Measurements from ENCODE around the gene CDH4.

CDH4 gene

DNA sequence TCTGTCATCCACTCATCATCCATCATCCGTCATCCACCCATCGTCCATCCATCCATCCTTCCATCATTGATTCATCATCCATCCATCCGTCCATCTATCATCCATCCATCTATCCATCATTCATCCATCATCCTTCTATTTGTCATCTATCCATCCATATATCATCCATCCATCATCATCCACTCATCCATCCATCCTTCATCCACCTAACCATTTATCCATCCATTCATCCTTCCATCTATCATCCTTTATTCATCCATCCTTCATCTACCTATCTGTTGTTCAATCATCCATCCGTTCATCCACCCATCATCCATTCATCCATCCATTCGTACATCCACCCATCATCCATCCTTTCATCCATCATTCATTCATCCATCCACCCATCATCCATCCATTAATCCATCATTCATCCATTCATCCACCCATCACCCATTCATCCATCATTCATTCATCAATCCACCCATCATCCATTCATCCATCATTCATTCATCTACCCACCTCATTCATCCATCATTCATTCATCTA is 266.4 kb downstream of the CDH4 start:
- no peak for DNase-seq (ENCODE audit: low spot score)

DNA sequence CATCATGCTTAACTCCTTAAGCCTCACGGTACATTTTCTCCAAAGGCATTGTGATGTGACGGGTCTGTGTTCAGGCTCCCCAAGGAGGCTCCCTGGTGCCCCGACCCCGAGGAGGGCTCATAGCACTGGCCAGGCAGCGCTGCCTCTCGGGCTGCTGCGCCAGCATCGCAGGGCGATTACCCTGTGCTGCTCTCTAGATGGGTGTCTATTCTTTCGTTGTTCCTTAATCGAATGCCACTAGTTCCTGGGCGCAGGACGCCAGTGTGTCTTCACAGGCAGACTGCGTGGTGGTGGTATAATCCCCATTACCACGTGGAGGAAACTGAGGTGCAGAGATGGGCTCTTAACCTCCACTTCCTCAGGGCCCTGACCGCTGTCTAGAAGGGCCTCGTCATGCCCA is 267.4 kb downstream of the CDH4 start:
- DNase-seq (ENCODE audit: low spot score), result no peak

DNA sequence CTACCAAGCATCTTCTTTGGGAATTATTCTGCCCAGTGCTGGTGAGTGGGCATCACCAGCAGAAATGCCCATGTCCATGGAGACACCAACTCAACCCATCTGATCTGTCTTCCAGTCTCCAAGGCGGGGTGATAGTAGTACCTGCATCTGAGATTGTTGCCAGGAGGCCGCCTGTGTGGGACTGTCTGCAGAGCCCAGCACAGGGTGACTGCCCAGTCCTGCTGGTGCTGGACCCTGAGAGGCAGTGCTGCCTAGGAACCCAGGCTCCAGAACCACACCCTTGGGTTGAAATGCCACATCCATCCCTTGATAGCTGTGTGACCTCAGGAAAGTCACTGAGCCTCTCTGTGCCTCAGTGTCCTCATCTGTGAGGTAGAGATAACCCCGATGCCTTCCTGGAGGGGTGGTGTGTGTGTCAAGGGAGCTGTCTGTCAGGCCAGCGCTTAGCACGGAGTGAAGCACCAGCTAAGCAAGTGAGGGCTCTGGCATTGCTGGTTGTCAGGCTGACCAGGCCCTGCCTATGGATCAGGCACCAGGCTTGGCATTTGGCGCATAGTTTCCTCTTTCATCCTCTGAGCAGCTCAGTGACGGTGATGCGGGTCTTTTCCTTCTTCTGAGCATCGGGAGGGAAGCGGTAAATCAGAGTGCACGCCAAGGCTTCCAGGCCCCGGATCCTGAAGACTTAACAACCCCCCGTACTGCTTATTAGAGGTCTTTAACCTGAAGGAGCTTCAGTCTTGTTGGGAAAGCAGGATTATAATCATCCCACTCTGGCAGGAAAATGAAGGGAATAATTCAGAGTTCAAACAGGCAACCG is 268.2 kb downstream of the CDH4 start:
- no peak for DNase-seq (ENCODE audit: low spot score)

DNA sequence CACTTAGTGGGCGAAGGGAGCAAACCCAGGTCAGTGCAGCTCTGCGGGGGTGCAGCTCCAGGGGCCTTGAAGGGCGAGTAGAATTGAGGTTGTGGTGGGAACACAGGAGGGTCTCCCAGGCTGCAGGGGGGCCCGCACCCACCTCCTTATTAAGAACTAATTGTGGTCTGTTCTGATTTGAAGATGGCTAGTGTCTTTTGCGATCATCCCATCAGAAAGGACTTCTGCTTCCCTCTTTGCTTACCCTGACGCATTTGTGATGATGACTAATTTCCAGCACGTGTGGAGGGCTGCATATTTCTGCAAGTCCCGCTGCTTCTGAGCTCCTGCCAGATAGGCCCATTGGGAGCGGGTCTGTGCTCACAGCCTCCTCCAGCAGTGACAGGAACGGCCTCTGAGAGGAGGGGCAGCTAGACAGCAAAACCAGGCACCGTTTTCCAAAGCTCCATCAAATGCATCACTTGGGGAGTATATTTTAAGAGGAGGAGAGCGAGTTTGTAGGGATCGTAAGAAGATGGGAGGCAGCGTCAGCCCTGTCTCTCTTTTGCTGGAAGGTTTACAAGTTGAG is 268.9 kb downstream of the CDH4 start:
- DNase-seq (ENCODE audit: low spot score), result no peak

DNA sequence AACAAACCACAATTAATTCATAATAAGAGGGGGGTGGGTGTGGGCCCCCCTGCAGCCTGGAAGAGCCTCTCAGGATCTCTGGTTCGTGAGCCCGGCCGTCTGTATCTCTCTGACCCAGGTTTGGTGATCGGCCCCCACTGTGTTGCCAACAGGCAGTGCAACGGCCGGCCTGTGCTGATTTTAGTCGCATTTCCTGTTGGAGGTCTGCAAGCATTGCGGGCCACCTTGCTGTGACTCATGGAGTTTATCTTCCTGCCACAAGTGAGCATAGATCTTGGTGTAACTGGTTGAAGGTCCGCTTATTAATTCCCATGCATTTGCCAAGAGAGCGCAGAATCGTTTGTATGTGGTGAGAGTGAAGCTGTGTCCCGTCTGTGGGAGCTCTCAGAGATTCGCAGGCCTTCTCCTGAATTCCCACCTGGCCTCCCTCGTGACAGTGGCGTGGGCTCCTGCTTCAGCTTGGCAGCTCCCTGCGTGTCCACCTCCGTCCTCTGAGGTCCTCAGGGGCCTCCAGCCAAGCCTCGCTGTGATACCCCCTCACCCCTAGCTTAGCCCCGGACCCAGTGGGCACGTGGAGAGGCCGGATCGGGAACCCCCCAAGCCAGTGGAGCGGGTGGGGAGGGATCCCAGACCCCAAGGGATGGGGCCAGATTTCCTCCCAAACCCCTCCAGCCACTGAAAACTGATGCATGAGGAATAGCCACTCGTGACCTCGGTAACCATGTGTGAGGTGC is 269.8 kb downstream of the CDH4 start:
- no peak for DNase-seq (ENCODE audit: low spot score)

DNA sequence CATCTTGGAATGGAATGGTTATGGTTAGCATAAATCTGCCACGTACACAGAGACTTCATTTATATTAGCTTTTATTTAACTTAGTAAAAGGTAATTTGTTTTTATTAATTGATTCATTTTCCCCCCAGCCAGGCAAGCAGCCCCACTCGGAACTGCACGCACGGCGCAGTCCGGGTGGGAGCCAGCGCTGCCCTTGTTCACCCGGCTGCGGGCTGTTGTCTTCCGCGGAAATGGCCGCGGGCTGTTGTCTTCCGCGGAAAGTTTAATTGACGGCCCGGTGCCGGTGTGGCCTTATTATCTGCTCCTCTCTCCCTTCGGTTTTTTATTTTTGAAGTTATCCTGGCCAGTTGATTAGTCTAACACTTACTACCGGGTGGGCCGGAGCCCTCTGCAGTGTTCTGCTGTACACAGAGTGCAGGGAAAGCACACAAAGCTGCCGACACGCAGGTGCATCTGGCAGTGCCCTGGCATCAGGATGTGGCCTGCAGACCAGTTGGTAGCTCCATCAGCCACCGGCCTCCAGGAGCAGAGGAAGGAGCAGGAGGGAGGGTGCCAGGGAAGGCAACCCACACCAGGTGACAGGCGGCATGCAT is 270.5 kb downstream of the CDH4 start:
- DNase-seq (ENCODE audit: low spot score), result no peak

DNA sequence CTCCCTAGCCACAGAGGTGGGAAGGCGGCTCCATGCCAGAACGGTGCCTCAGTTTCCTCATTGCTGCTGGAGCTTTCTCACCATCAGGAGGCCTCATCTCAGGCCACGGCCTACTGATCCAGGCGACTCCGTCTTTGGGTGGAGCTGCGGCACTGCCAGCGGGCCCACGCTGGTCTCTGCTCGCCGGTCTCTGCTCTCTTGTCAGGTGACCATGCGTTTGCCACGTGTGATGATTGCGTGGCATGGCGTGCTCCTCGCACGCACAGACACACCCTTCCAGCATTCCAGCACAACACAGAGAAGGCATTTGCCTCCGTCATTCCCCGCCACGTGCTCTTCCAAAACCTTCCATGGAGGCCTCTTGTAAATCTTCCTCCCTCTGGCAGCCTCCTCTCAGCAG is 271.1 kb downstream of the CDH4 start:
- no peak for DNase-seq (ENCODE audit: low spot score)

DNA sequence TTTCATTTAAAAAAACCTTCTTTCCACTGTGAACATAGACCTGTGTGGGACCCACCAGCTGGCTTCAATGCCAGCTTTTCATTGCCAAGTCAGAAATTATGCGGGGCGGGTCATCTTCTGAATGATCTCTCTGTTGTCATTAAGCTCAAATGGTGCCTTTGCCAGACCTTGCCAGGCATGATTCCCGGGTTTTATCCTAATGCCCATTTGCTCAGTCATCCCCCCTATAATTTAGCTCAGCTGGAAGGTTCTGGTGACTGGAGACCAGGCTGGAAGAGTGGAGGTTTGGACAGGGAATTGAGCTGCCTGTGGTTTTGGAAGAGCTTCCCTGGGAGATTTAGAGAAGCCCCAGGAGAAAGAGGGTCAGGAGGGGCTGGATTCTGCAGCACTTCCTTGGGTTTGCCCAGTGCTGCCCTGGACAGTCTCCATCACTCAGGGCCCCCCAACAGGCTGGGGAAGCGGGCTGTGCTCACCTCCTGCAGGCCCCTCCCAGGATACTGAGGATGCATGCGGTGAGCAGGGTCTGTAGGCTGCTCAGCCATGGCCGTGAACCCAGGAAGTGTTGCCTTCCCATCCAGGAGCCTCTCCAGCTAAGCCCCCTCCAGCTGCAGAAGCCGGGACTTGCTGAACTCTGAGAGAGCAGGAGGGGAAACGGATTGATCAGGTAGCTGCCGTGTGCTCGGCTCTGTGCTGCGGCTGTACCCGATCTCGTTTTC is 273.0 kb downstream of the CDH4 start:
- no peak for DNase-seq (ENCODE audit: low spot score)

DNA sequence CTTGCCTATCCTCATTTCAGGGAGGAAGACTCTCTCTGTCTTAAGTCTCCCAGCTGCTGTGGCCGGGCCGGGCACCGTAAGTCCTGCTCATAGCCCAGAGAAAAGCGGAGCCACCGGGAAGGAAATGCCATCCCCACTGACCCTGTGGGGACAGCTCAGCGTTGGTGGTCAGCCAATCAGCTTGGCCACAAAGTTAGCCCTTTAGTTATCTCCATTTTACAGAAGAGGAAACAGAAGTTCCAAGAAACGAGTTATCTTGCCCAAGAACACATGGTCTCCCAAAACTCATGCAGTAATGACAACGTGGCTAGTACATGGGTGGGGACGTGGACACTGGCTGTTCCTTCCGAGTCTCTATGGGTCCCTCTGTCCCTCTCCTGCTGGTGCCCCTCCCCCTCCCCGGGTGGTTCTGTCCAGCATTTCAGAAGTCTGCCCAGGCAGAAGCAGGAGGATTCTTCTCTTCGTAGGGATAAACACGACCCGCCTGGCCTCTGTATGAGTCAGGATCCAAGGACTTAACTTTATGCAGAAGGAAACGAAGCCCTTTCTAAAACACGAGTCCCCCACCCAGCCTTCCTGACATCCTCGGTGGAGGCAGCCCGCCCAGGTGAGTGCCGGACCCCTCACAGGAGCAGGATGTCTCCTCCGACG is 273.8 kb downstream of the CDH4 start:
- no peak for DNase-seq (ENCODE audit: low spot score)

DNA sequence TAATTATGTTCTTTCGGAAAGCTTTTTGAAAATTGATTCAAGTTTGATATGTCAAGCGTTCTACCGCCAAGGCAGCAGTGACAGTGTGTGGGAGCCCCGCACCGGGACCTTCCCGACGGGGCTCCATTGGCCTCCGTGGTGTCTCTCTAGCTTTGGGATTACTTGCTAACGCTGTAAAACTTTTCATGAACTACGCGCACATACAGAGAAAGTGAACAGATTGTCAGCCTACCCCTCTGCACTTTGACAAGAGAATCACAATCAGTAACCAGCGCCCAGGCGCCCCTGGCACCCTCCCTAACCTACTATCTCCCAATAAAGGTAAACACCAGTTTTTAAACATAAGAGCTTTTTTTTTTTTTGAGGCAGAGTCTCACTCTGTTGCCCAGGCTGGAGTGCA is 274.8 kb downstream of the CDH4 start:
- no peak for DNase-seq (ENCODE audit: low spot score)

DNA sequence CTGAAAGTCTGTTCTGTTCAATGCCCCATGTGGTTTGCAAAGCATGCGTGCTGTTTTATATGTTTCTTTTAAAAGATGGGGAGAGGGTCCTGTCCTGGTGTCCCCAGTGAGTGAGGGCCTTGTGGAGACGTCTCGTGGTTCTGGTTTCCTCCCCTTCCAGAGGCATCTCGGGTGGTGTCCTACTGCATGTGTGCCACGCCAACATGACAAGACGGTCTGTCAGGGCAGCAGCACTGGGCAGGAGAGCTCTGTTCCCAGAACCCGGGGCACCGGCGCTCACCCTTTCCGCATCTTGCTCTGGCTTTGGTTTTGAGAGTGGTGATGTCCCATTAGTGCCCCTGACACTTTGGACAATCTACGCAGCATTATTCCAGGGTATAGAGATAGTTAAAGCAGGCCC is 275.6 kb downstream of the CDH4 start:
- no peak for DNase-seq (ENCODE audit: low spot score)

DNA sequence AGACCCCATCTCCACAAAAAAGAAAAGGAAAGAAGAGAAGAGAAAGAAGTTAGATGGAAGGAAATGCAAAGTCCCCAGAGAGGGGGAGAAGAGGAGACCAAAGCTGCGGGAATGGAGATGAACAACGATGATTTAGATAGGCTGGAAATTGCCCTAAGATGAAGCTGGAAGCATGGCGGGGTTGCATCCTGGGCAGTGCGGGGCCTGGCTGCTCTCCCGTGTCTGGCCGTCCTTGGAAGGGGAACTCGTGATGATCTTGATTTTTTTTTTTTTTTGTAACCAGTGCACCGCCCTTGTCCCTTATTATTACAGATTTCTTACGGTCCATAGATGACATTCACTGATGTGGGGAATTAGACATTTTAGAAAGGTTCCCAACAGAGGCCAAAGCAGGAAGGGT is 276.5 kb downstream of the CDH4 start:
- DNase-seq (ENCODE audit: low spot score), result no peak

DNA sequence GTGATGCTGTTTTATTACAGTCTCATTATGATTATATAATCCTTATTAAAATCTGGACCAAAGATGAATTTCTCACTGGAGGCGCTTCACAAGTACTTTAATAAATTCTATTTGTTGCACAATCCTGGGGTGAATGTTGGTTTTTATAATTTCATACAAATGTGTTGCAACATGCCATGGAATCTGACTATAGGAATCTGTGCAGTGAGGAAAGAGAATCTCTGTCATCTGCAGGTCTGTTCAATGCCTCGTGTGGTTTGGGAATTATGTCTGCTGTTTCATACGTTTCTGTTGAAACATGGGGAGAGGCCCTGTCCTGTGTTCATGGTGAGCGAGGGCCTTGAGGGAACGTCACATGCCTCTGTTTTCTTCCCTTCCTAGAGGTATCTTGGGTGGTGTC is 277.3 kb downstream of the CDH4 start:
- DNase-seq (ENCODE audit: low spot score), result no peak

DNA sequence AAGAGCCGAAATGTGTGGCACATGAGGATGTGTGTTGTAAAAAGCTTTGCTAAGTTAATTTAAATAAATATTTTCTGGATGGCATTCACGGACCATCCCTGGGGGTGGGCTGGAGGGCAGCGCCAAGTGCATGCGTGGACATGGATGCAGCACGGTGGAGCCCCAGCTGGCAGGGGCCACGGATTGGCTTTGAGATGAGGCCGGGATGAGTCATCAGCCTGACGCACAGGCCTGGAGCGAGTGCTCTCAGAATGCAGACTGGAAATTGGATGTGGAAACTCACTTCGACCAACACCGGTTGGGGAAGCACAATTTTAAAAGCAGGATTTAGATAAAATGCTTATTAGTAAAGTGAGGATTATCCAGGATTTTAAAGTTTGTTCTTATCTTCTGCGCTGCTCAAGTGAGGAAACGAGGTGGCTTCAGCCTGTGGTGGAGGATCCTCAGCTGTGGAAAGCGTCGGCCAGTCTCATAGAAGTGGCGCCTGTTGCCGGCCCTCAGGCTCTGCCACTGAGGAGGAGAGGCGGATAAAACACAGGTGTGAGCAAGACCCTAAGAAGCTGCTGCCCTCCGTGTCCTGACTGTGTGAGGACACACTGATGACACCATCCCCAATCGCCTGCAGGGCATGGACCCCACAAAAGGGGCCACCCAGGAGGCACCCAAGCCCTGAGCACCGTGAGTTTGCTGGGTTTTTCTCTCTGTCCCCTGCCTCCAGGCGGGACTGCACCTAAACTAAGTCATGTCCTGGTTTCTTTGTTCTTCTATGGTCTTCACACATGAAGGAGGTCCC is 279.7 kb downstream of the CDH4 start:
- no peak for DNase-seq (ENCODE audit: low spot score)

DNA sequence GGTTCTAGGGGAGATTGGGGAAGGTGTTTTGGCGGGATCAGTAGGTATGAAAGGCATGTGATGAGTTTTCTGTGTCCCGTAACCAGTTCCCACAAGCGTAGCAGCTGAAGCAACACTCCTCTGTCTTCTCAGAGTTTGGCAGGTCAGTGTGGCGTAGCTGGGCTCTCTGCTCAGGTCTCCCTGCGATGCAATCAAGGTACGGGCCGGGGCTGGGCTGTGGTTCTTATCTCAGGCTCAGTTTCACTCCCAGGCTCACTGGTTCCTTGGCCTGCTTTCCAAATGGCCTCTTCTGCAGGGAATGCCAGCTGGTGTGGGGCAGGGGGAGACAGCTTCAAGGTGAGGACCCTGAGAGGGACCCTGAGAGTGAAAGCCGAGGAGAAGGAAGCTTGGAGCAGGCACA is 280.7 kb downstream of the CDH4 start:
- no peak for DNase-seq (ENCODE audit: low spot score)

DNA sequence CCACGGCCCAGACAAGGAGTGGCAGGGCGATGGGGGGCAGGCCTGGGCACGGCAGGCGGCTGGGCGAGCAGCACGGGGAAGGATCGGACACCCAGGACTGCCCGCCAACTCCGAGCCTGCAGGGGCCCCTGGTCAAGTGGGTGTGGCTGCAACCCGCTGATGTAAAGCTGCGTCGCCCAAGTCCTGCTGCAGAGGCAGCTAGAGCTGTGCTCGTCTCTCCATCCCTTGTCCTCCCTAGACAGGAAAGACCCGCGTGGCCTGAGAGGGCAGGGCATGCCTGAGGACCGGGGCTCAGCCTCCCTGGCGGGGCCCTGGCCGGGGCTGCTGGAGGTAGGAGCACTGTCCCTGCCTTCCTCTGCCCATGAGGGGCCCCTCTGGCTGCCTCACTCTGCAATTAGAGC is 281.2 kb downstream of the CDH4 start:
- DNase-seq (ENCODE audit: low spot score), result no peak

DNA sequence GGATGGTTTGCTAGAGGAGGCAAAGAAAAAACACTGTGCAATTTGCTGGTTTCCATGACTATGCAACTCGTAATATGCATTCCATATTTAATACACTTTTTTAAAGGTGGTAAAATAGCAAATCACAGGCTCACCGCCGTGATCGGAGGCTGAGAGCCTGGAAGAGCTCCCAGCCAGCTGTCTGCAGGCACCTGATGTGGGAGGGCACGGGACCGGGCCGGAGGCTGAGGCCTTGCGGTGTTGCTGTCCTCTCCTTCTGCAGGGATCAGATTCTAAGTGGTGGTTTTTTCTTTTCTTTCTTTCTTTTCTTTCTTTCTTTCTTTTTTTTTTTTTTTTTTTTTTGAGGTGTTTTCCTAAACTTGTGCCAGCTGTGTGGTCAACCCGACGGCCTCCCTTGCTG is 282.3 kb downstream of the CDH4 start:
- DNase-seq (ENCODE audit: low spot score), result no peak

DNA sequence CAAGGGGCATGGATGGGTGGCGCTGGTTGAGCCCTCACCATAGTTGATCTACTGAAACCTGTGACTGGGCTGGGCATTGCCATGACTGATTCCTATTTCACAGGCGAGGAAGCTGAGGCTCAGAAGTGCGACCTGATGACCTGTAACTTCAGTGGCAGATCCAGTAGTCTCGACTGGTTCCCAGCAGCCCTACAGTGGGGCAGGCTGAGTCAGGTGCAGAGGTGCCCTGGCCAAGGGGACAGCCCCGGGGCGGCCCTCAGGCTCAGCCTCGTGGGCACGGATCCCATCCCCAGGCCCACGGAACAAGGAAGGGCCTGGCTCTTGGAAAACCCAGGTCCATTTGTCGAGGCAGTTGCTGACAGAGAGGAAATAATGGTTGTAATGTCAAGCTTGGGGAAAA is 283.0 kb downstream of the CDH4 start:
- DNase-seq (ENCODE audit: low spot score), result no peak

DNA sequence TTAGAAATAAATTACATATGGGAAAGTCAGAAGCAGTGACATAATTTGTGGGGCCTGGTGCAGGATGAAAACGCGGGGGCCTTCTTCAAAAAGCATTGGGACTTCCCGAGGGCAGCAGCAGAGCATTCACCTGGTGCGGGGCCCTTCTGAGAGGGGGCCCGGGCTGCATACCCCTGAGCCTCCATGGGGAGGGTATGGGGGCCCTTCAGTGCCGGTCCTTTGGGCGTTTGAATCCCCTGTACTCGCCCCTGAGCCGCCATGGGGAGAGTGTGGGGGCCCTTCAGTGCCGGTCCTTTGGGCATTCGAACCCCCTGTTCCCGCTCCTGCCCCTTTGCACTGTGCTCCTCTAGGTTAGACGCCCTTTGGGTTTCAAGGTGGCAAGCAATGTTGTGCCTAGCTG is 283.5 kb downstream of the CDH4 start:
- no peak for DNase-seq (ENCODE audit: low spot score)

DNA sequence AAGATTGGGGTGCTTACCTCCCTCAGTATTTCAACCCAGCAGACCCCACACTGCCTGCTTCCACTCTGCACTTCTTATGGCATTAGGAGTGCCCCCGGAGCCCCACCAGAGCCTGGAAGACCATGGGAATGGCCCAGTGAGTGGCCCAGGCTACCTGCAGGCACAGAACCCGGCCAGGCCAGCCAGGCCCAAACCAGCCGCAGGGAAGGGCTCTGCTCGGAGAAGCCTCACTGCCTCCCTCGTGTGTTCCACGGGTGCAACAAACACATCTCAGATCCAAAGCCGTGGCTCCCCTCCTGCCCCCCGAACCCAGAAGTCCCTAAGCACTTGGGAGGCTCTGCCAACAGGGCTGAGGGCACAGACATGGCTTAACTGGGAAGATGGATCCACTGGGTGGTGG is 283.9 kb downstream of the CDH4 start:
- no peak for DNase-seq (ENCODE audit: low spot score)

DNA sequence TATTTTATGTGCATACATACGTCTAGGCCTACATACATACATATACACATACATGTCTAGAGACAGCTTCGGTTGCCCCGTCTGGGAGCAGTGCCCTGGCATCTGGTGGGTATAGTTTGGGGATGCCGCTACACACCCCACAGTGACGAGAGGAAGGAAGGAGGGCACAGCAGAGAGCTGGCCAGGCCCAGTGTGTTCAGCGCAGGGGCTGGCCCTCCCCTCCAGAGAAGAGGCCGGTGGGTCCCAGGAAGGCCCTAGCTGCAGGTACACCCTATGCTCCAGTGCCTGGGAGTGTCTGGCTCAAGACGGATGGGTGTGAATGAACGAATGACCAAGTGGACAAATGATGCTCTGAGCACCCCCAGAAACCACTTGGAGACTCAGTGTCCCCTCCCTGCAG is 284.6 kb downstream of the CDH4 start:
- no peak for DNase-seq (ENCODE audit: low spot score)
